Gastrocnemius medialis (tissue), 4 donors: ENCODE results near the gene C13orf42. TPM values are rescaled to one million over a fixed set of nuclear protein-coding genes. Genes with fewer than 3 reads are reported as not detected.

ENCODE experiments used
- ATAC-seq, 2 donors: fragments of 150-250 bp; one replicate each; pipeline ENCODE4 v1.9.1; 2016
- DNase-seq, 2 donors: peaks; one replicate each; pipeline ENCODE4 v3.0.0-alpha.2; 2019
- H3K27ac ChIP-seq, 4 donors: fragments of 200-600 bp; sonication (generic); 1 replicate in 1 of 4; 2 replicates in 3 of 4; pipeline ENCODE4 v1.5.1; 2016 to 2018; ENCODE audit warnings: mild to moderate bottlenecking in 2 of 4, moderate library complexity in 1 of 4
- H3K27me3 ChIP-seq, 3 donors: fragments of 200-600 bp; sonication (generic) in 2 of 3; 1 replicate in 1 of 3; 2 replicates in 2 of 3; pipeline versions ENCODE4 v1.5.1 to v1.6.0; 2016 to 2019; ENCODE audit warnings: mild to moderate bottlenecking in 1 of 3, moderate library complexity in 1 of 3
- H3K36me3 ChIP-seq, 2 donors: fragments of 200-600 bp; sonication (generic) in 1 of 2; one replicate each; pipeline ENCODE4 v1.5.1; 2017 to 2018
- H3K4me1 ChIP-seq, 2 donors: fragments of 200-600 bp; sonication (generic) in 1 of 2; one replicate each; pipeline ENCODE4 v1.5.1; 2016 to 2017; ENCODE audit warnings: mild to moderate bottlenecking in 2 of 2
- H3K4me3 ChIP-seq, 4 donors: fragments of 200-600 bp; sonication (generic) in 3 of 4; 1 replicate in 1 of 4; 2 replicates in 3 of 4; pipeline ENCODE4 v1.5.1; 2016 to 2019; ENCODE audit warnings: mild to moderate bottlenecking in 2 of 4
- H3K9me3 ChIP-seq, 3 donors: fragments of 200-600 bp; sonication (generic) in 2 of 3; 1 replicate in 1 of 3; 2 replicates in 2 of 3; pipeline ENCODE4 v1.5.1; 2016 to 2019
- CTCF ChIP-seq, 5 experiments: fragments of 450-650 bp in 3 of 5; fragments of 200-600 bp in 2 of 5; sonication (generic) in 2 of 5; IDR thresholded peaks in 4 of 5; conservative IDR thresholded peaks in 1 of 5; 1 replicate in 4 of 5; 2 replicates in 1 of 5; pipeline ENCODE4 v1.5.1; 2016 to 2019; ENCODE audit warnings: antibody characterized with exemption in 5 of 5, mild to moderate bottlenecking in 3 of 5, moderate library complexity in 3 of 5
- POLR2A ChIP-seq, 2 donors: fragments of 450-650 bp; IDR thresholded peaks; one replicate each; pipeline ENCODE4 v1.6.1; 2017; ENCODE audit warnings: antibody characterized with exemption in 2 of 2, mild to moderate bottlenecking in 2 of 2, moderate library complexity in 2 of 2
- in situ Hi-C, 4 donors: fragments of 200-750 bp; cut with MboI; loops; one replicate each; pipeline versions ENCODE4 v1.15.0 to v1.8.0; 2017; ENCODE audit warnings: low sequenced_read_pairs in 4 of 4
- intact Hi-C: fragments of 100-400 bp; cut with DNase I; formaldehyde crosslinking; loops from one replicate; pipeline ENCODE4 v1.15.1; 2023; ENCODE audit warnings: low total_unique reads
- total RNA-seq, 4 donors: library from RNA; depleted of rRNA; stranded (reverse); fragments of >200 nt; gene quantifications; one replicate each; pipeline versions ENCODE4 v1.1.0 to v1.2.3, GENCODE V29; 2016

Gene C13orf42
- total RNA-seq, 4 donors from 2014 or later, result not detected

DNA sequence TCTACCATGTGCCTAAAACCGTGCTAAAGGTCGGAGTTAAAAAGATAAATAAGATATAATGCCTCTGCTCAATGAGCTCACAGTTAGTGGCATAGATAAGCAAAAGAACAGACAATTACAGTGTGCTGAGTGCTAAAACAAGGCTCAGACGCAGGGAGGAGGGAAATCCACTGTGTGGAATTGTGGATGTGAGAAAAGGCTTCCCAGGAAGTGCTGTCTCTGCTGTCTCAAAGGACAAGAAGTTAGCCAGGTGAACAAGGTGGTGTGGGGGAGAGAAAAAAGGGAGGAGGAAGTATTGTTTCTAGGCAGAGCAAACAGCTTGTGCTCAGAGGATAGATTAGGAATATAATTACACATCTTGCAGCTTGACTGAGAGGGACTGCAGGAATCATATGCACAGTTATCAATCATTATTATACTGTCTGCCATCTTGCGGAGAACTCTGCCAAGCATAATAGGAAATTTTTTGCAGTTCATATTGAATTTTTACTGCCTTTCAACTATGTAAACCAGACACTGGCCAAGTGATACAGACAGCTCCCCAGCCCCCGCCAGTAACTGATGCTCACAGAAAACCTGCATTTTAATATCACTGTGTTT is 9.3 kb downstream of the C13orf42 start:
- H3K4me1 ChIP-seq, result no peaks in the 10 kb centered on the region
- H3K27ac ChIP-seq, result no peak overlapping the region
- intact Hi-C loops (no loop called here), in situ Hi-C loops (loop anchor here in 1 of 4 donors (25.0 kb wide), 1 partner anchor 186 kb away; no protein-coding TSS in a partner anchor)
- ATAC-seq (no peak), DNase-seq (no peak)
- no peaks in the 10 kb centered on the region for H3K36me3 ChIP-seq
- no peaks in the 10 kb centered on the region for H3K27me3 ChIP-seq
- H3K9me3 ChIP-seq, result no peaks in the 10 kb centered on the region
- TF ChIP-seq CTCF (IDR thresholded peaks at IDR 0.05 in 4 of 5, conservative IDR thresholded peaks at IDR 0.05 in 1 of 5) (no peak), POLR2A (IDR thresholded peaks at IDR 0.05) (no peak)
- no peak overlapping the region for H3K4me3 ChIP-seq

DNA sequence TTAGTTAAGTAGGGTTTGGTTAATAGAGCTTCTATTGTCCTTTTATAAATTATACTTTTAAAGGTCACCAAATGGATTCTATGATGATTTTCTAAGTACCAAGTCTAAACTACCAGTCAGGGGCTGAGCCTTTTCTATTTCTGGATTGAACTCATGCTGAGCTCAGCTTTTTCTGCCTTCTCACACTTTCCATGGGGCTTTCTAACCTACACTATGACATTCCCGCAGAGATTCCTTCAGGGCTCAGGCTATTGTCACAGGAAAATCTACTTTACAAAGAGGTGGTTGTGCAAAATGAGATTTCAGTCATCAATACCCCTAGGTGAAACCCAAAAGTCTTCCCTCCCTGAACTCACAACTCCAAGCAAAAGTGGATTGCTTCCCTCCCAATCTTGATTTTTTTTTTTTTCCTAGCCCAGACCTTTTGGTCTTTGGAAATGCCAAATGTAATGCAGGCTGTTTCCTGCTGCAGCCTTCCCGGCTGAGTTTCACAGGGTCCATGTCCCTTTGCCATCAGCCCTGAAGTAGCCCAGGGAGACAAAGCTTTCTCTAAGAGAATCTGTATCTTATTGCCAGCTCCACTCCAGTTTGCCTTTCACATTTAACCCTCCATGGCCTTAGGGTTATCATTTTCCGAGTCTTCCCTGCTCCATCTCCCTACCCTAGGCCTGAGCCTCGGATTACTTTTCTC is 13.6 kb downstream of the C13orf42 start:
- intact Hi-C loops (no loop called here), in situ Hi-C loops (no loop called here)
- TF ChIP-seq CTCF (IDR thresholded peaks at IDR 0.05 in 4 of 5, conservative IDR thresholded peaks at IDR 0.05 in 1 of 5), result no peak
- TF ChIP-seq POLR2A (IDR thresholded peaks at IDR 0.05), result no peak
- Histone ChIP-seq H3K9me3 (no peaks in the 10 kb centered on the region), H3K4me1 (no peaks in the 10 kb centered on the region), H3K27ac (no peak overlapping the region), H3K36me3 (no peaks in the 10 kb centered on the region), H3K4me3 (no peak overlapping the region), H3K27me3 (no peaks in the 10 kb centered on the region)
- ATAC-seq, result no peak
- no peak for DNase-seq

DNA sequence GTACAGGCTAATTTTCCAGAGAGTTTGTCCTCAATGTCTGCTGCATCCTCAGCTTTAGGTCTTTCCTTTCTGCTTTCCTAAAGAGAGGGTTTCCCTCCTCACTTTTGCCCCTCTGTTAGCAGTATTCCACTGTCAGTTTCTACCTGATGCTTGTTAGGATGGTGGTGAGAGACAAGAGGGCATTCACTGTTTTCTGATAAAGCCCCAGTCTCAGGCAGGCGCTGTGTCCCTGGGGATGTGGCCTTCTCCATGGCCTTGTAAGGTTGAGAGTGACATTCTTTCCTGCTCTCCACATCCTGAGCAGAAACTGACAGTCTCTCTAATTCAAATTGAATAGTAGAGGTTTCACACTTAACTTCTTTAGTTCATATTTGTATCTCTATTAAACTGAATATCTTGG is 14.9 kb downstream of the C13orf42 start:
- Histone ChIP-seq H3K4me1 (no peaks in the 10 kb centered on the region), H3K36me3 (no peaks in the 10 kb centered on the region), H3K9me3 (no peaks in the 10 kb centered on the region), H3K27me3 (no peaks in the 10 kb centered on the region), H3K27ac (no peak overlapping the region), H3K4me3 (no peak overlapping the region)
- in situ Hi-C loops (no loop called here), intact Hi-C loops (no loop called here)
- DNase-seq, result no peak
- TF ChIP-seq CTCF (IDR thresholded peaks at IDR 0.05 in 4 of 5, conservative IDR thresholded peaks at IDR 0.05 in 1 of 5) (no peak), POLR2A (IDR thresholded peaks at IDR 0.05) (no peak)
- ATAC-seq, result no peak

GRCh38 chr13:51093574-51093973 is 17.5 kb downstream of the C13orf42 start:
- intact Hi-C loops, result no loop called here
- in situ Hi-C loops, result no loop called here
- DNase-seq, result no peak
- no peak for ATAC-seq
- H3K27ac ChIP-seq, result no peak overlapping the region
- H3K36me3 ChIP-seq, result no peaks in the 10 kb centered on the region
- no peaks in the 10 kb centered on the region for H3K4me1 ChIP-seq
- TF ChIP-seq POLR2A (IDR thresholded peaks at IDR 0.05) (no peak), CTCF (IDR thresholded peaks at IDR 0.05 in 4 of 5, conservative IDR thresholded peaks at IDR 0.05 in 1 of 5) (no peak)
- H3K27me3 ChIP-seq, result no peaks in the 10 kb centered on the region
- no peak overlapping the region for H3K4me3 ChIP-seq
- H3K9me3 ChIP-seq, result no peaks in the 10 kb centered on the region
